RKO (cell line): Measurements from ENCODE around the gene LRRC75A.
"Not testable (repeated sequence)": the region's sequence is repeated elsewhere in the genome, so short reads cannot be mapped to it uniquely, and the experiment has no call there.

ENCODE experiments used
- DNase-seq: peaks from one replicate; pipeline ENCODE4 v3.0.0-alpha.2; 2016; ENCODE audit warnings: low spot score

The LRRC75A gene

DNA sequence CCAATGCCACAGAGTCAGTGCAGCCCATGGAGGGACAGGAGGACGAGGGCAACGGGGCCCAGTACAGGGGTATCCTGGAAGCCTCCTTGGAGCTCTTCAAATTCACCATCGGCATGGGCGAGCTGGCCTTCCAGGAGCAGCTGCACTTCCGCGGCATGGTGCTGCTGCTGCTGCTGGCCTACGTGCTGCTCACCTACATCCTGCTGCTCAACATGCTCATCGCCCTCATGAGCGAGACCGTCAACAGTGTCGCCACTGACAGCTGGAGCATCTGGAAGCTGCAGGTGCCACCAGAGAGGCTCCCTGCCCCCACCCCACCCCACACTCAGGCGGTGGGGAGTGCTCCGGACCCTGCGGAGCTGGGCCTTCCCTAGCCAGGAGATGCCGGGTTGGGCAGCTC is 60.0 kb downstream of the LRRC75A start:
- DNase-seq = no peak

DNA sequence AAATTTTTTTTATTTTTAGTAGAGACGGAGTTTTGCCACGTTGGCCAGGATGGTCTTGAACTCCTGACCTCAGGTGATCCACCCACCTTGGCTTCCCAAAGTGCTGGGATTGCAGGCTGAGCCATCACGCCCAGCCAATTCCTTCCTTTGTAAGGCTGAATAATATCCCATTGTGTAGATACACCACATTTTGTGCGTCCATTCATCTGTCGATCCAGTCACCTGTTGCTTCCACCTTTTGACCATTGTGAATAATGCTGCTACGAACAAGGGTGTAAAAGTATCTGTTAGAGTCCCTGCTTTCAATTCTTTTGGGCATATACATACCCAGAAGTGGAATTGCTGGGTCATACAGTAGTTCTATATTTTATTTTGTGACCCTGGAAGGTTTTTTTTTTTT is 61.3 kb downstream of the LRRC75A start:
- DNase-seq = no peak

DNA sequence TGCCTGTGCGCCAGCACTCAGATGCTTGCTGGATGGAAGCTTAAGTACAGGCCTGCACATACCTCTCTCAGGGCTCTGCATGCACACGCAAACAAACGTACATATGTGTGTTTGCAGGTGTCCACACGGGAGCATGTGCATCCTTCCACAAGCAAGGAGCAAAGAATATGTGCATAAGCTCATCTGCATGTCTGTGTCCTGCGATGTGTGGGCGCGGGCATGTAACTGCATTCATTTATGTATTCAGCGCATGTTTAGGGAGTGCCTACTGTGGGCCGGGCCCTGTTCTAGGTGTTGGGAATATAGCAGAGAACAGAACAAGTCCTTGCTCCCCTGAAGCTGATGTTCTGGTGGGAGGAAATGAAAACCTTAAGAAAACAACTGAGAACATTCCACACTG is 62.9 kb downstream of the LRRC75A start:
- DNase-seq = no peak

DNA sequence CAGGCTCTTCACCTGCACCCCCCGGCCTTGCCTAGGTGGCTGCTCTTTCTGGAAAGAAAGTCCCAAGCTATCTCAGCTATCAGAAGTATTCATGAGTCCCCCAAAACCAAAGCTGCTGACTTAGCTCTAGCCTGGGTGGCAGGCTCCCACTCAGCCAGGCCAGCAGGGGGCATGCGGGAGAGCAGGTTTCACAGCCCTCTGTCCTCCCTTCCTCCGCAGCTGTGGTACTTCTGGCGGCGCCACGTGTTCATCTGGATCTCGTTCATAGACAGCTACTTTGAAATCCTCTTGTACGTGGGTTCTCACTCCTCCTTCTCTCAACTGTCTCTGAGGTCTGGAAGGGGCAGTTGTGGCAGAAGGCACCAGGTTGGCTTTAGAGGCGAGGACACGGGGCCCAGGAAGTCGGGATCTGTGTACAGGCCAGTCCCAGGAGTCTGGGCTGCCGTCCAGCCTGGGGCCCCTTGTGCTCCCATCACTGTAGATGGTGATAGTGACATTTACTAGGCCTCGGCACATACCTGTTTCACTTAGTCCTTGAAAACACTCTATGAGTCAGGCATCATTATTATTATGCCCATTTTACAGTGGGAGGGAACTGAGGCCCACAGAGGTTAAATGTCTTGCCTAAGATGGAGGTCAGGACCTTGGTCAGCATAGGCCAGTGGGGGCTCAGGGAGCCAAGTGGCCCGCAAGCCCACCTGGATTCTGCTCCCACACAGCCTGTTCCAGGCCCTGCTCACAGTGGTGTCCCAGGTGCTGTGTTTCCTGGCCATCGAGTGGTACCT is 63.7 kb downstream of the LRRC75A start:
- DNase-seq = peak; percentile 48

DNA sequence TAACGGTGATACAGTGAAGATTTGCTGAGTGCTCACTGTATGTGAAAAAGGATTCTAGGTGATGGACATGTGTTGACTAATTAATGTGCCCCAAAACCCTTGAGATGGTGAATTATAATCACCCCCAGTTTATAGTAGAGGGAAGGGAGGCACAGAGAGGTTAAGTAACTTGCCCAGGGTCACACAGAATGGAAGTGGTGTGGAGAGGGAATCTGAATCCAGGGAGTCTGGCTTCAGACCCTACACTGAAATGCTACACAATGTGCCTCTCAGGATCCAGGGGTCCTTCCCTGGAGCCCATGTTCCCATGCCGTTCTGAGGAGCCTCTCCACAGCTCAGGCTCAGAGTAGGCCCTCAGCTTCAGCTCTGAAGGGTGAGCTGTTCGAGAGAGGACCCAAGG is 65.0 kb downstream of the LRRC75A start:
- no peak for DNase-seq

DNA sequence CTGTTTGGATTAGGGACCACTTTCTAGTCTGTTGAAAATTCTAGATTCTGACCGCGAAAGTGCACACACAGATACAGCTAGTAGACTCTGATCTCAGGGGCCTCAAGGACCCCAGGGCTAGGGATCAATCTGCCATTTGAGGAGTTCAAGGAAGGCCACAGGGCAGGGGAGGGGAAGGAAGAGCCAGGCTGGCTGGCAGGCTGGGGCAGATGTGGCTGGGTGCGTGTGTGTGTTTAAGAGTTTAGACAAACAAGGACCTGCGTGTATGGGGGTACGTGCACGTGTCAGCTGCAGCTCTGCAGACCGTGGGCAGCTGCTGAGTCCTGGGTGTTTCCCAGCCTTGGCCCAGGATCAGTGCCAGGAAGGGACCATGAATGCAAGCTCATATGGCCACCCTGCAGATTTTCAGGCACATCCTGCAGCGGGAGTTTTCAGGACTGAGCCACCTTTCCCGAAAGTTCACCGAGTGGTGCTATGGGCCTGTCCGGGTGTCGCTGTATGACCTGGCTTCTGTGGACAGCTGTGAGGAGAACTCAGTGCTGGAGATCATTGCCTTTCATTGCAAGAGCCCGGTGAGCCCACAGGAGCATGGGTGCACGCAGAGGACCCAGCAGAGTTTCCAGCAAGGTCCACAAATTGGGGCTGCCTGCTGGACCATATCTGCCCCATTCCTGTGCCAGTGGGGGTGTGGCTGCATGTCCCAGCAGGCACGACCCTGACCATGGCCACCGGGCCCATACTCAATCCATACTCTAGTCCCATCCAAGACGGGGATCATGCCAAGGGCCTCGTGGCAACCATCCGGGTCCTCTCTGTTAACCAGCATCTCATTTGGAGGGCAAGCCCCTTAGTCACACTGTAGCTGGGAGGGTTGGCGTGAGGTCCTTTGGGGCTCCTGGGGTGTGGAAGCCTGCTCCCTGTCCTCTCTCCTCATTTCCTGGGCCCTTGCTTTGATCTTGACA is 66.0 kb downstream of the LRRC75A start:
- no peak for DNase-seq

DNA sequence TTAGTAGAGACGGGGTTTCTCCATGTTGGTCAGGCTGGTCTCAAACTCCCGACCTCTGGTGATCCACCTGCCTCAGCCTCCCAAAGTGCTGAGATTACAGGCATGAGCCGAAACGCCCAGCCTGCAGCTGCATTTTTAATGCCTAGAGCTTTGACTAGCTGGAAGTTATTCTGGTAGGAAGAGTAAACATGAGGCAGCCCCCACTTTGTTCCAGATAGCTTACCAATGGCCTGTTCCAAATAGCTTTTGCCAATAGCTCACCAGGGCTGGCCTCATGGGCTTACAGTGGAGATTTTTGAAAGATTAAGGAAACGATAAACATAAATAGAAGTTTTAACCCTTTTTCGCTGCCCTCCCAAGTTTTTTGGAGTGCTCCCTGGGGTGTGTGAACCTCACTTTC is 66.8 kb downstream of the LRRC75A start:
- DNase-seq = no peak

DNA sequence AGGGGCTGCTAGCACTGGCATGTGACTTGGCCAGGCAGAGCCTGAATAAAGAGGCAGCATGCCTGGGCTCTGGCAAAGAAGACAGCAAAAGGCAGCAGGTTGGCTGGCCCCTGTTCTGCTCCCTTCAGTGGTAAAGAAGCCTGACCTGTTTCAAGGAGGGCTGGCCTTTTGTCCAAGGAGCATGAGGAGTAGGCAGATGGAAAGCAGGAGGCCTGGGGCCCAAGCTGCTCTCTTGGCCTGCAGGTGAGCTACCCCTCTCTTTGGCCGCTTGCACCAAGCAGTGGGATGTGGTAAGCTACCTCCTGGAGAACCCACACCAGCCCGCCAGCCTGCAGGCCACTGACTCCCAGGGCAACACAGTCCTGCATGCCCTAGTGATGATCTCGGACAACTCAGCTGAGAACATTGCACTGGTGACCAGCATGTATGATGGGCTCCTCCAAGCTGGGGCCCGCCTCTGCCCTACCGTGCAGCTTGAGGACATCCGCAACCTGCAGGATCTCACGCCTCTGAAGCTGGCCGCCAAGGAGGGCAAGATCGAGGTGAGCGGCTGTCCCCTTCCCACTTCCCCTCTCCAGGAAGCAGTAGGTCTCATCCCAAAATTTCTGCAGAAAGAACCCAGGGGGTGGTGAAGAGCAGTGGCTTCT is 68.6 kb downstream of the LRRC75A start:
- no peak for DNase-seq

DNA sequence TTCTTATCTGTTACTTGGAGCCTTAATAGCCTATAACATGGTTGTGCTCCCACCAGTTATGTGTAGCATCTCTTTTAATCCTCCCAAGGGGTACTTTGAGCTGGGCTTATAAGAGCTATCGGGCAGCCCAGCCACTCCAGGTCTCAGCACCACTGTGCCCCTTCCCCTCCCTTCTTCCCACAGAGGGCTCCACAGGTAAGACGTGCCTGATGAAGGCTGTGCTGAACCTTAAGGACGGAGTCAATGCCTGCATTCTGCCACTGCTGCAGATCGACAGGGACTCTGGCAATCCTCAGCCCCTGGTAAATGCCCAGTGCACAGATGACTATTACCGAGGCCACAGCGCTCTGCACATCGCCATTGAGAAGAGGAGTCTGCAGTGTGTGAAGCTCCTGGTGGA is 69.6 kb downstream of the LRRC75A start:
- DNase-seq = no peak

DNA sequence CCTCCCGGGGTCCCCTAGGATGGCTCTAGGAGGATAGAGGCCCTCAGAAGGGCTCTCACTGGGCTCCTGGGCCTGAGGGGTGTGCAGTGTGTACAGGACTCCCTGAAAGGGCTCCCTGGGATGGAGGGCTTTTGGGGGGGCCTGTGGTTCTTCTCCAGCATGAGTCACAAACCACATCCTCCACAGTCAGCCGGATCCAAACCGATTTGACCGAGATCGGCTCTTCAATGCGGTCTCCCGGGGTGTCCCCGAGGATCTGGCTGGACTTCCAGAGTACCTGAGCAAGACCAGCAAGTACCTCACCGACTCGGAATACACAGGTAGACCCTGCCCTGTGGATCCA is 72.1 kb downstream of the LRRC75A start:
- peak; percentile 41 for DNase-seq

DNA sequence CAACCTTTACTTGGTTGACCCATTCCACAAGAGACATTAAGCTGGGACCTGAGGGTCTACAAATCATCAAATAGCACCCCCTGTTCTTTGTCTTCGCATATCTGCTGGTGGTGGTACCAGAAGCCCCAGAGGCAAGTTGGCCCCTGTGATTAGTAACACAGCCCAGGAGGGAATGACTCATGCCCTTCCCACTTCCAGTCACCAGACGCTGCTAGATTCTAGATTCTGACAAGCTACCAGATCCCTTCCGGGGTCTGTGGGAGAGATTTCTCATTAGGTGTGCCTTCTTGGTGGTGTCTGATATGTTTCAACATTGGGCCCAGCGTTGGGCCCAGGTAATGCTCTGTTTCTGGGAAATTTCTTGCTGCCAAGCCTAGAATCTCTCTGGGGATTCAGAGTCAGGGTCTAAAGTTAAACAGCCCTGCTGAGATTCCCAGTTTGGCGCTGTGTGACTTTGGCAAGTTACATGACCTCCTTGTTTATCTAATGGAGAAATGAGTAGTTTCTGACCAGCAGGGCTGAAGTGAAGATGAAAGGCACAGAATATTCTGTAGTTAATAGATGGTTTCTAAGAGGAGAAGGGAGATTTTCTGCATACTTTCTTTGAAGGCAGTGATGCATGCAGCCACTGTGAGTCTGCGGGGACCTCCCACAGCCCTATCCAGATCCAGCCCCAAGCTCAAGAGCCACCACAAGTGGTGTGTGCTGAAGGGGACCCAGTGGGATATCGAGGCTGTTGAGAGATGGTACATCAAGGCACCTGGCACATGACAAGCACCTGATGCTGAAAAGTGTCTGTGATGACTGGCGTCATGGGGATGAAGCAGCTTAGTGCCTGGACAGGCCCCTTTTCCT is 72.7 kb downstream of the LRRC75A start:
- peak; percentile 87 for DNase-seq

DNA sequence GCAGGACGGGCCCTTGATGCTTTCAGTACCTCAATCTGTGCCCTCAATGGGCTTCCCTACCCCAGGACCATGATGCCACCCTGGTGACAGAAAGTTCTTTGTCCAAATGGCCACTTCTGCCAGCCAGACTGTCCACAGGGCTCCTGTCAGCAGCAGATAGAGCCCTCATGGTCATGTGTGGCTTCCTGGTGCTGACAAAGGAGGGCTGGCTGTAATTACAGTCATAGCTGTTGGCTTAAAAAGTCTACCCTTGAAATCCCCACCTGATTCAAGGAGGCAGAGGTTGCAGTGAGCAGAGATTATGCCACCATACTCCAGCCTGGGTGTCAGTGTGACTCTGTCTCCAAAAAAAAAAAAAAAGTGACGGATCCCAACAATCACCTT is 73.3 kb downstream of the LRRC75A start:
- no peak for DNase-seq

DNA sequence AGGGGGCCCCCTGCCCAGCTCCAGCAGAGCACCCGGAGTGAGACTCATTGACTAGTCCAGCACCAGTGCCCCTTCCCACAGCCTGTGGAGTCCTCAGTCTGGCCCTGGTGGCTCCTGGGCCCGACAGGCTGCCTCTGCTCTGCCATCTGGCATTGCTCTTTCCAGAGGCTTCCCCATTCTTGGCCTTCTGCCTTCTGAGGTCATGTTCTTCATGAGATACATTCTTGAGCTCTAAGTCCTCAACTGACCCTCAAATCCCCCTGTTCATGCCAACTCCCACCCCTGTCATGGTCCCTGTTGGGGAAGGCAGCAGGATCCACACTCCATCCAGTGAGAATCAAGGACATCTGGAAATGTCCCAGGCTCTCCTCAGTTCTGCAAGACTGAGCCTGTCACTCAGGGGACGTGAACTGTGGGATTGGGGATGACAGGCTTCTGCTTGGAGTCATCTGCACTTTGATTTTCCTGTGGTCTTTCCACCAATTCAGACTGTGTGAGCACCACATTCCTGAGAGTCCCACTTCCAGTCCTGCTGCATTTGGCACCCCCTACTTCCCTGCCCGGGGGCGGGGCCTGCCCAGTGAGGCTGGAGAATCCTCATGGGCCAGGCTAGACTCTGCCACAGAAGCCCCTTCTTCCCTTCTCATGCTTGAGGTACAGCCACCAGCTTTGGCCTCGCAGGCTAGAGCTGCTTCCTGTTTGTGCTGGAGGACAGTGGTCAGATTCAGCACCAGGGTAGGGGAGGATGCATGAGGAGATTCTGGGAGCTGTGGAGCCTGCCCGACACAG is 73.9 kb downstream of the LRRC75A start:
- no peak for DNase-seq

DNA sequence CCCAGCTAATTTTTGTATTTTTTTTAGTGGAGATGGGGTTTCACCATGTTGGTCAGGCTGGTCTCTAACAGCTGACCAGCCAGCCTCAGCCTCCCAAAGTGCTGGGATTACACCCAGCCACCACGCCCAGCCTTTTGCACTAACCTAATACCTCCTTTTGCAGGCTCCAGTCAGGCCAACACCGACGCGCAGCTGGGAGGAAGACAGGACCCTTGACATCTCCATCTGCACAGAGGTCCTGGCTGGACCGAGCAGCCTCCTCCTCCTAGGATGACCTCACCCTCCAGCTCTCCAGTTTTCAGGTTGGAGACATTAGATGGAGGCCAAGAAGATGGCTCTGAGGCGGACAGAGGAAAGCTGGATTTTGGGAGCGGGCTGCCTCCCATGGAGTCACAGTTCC is 74.6 kb downstream of the LRRC75A start:
- no peak for DNase-seq

DNA sequence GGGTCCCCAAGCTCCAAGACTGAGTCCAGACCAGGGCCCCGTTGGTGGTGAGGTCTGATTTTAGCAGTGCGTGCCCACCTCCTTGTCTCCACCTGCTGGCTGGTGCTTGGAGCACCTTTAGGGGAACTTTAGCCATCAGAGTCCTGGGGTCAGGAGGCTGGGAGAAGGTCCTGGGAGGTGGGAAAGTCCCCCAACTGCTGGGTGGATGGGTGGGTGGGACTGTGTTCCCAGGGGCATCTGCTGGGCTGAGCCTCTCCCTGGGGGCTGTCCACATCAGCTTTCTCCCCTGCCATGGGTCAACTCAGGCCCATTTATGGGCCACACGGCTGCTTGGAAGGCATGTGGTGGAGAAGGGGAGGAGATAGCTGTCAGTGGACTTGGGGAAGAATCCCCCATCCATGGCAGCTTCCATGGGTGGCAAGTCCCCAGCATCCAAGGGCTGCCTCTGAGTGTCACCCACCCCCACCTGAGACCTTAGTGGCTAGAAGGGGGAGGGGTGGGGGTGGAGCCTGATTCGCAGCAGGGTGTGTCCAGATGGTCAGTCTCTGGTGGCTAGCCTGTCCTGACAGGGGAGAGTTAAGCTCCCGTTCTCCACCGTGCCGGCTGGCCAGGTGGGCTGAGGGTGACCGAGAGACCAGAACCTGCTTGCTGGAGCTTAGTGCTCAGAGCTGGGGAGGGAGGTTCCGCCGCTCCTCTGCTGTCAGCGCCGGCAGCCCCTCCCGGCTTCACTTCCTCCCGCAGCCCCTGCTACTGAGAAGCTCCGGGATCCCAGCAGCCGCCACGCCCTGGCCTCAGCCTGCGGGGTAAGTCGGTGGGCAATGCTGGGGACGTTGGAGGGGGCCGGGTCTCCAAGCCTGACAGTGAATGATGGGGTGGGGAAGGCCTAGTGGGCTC is 76.7 kb downstream of the LRRC75A start, which contains the start of gene TRPV2:
TSS of gene TRPV2 (plus strand) at position 541 of the 894 bp plus-strand sequence. CDS start 2,098 bp downstream, outside the sequence.
- no peak for DNase-seq

DNA sequence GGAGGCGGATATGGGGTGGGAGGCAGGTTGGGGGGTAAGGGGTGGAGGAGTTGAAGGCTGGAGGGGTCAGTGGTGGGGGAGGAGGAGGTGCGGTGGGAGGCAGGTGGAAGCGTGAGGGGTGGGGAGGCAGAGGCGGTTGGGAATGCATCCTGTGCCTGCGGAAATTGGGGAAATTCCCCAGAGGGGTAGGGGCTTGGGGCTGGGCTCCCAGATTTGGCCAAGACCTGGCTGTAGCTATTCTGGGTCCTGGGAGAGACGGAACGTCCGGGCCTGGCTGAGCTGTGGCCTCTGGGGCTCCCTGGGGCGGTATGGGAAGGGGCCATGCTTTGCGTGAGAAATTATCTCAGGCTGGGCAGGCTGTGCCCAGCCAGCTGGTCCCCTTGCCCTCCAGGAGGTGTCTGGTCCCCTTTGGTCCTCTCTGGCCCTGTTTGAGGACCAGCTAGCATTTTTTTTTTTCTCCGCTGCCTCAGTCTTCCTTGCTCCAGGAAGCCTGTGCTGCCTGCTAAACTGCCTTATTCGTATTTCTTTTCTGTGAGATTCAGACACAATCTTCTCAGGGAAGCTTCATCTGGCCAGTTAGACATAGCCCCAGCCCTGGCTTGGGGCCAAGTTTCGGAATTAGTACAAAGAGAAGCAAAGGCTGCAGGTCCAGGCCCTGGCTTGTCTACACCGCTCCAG is 83.9 kb downstream of the LRRC75A start:
- no peak for DNase-seq

DNA sequence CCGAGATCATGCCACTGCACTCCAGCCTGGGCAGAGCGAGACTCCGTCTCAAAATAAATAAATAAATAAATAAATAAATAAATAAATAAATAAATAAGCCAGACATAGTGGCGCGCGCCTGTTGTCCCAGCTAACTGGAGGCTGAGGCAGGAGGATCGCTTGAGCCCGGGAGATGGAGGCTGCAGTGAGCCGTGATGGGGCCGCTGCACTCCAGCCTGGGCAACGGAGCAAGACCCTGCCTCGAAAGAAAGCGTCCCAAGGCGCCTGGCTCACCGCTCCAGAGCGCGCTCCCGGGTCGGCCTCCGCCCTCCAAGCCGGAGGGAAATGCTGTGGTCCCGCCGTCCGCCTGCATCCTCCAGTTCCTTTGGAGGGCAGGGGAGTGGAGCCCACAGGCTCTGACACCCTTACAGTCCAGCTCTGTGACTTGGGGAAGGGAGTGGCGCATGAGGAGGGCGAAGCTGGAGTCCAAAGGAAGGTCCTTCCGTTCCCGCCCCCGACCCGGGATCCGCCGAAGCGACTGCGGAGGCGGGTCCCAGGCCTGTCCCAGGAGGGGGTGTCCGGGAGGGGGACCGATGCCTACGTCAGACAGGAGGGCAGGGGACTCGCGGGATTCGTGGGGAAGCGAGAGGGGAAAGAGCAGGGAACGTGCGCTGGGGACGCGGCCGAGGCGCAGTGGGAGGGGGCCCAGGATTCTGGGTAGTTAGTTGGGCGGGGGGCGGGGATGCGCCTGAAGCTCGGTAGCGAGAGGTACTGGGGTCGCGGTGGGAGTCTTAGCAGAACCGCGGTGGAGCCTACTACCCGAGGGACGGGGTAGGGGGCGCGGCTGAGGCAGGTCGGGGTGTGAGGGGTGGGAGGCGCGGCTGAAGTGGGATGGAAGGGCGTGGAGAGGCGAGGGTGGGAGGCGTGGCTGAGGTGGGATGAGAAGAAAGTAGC is 85.0 kb downstream of the LRRC75A start:
- DNase-seq = no peak

DNA sequence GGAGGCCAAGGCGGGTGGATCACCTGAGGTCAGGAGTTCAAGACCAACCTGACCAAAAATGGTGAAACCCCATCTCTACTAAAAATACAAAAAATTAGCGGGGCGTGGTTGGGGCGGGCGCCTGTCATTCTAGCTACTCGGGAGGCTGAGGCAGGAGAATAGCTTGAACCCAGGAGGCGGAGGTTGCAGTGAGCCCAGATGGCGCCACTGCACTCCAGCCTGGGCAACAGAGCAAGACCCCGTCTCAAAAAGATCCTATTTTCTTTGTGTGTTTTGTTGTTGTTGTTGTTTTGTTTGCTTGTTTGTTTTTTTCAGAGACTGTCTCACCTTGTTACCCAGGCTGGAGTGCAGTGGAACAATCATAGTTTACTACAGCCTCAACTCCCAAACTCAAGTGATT is 88.1 kb downstream of the LRRC75A start:
- not testable (repeated sequence) for DNase-seq
